Mesothelial cell of epicardium (in vitro differentiated cells): ENCODE measurements around the gene INSIG1. TPM values are rescaled to one million over a fixed set of nuclear protein-coding genes. Genes with fewer than 3 reads are reported as not detected.

Experiments used
- DNase-seq, 2 experiments: peaks; one replicate each; pipeline ENCODE4 v3.0.0; 2021; ENCODE audit warnings: low spot score in 2 of 2; ENCODE audit not compliant: unreplicated experiment in 2 of 2
- H3K27ac Mint-ChIP-seq: 2 replicates; pipeline ENCODE4 v1.8.0; 2021; ENCODE audit warnings: mixed read lengths
- H3K27me3 Mint-ChIP-seq: 2 replicates; pipeline ENCODE4 v1.8.0; 2021; ENCODE audit warnings: low read depth, mixed read lengths
- H3K36me3 Mint-ChIP-seq: 2 replicates; pipeline ENCODE4 v1.8.0; 2021; ENCODE audit warnings: mixed read lengths
- H3K4me1 Mint-ChIP-seq: 2 replicates; pipeline ENCODE4 v1.8.0; 2021; ENCODE audit warnings: mixed read lengths
- H3K4me3 Mint-ChIP-seq: 2 replicates; pipeline ENCODE4 v1.8.0; 2021; ENCODE audit warnings: mild to moderate bottlenecking, moderate library complexity, mixed read lengths
- H3K9me3 Mint-ChIP-seq: 2 replicates; pipeline ENCODE4 v1.8.0; 2021; ENCODE audit warnings: mixed read lengths
- total RNA-seq: library from RNA; stranded (reverse); gene quantifications from 3 replicates; pipeline ENCODE4 v1.2.1, GENCODE V29; 2021
- TF ChIP-seq, protein P1 (sequence below): fragments of 200-600 bp; sonication (generic); IDR thresholded peaks from one replicate; pipeline ENCODE4 v1.5.0; 2021; ENCODE audit warnings: antibody characterized with exemption; ENCODE audit not compliant: unreplicated experiment

Gene INSIG1
- total RNA-seq, 1 donor from 2014 or later: 38.2 TPM

DNA sequence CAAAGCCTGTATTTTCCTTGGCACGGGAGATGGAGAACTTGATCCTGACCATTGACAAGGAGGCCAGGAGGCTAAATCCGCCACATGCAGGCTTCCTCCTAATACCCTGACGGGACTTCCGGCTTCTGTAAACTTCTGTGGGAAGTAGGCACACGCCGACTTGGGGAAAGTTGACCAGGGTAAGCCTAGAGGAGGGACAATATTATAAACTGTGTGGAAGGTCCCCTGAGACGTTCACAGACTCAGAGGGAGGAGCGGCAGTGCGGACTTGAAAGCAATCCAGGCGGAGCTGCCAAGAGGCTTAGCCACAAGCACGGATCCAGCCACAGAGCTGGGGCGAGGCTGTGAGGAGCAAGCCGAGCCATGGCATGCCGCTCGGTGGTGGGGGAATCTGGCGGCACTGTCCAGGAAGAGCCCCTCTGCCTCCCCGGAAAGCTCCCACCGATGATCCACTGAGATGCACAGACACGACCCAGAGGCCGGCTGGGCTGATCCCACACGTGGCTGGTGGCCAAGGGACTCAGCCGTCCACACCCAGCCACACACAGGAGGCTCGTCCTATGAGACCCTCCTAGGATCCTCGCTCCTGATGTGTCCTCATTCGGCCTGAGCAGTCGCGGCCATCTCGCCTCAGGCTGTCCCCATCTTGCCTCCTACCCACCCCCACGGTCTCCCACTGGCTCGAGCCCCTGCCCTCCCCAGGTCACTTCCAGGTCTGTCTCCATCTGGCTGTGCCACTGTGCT, 40.0 kb upstream of the INSIG1 start:
- H3K36me3 Mint-ChIP-seq: no peaks in the 10 kb centered on the region
- no peaks in the 10 kb centered on the region for H3K9me3 Mint-ChIP-seq
- peak overlapping the region; percentile 32 for H3K27ac Mint-ChIP-seq
- no peak for DNase-seq
- no peak overlapping the region for H3K4me3 Mint-ChIP-seq
- H3K4me1 Mint-ChIP-seq: peaks cover 25% of the 10 kb centered on the region
- no peaks in the 10 kb centered on the region for H3K27me3 Mint-ChIP-seq
- TF ChIP-seq, protein P1, sequence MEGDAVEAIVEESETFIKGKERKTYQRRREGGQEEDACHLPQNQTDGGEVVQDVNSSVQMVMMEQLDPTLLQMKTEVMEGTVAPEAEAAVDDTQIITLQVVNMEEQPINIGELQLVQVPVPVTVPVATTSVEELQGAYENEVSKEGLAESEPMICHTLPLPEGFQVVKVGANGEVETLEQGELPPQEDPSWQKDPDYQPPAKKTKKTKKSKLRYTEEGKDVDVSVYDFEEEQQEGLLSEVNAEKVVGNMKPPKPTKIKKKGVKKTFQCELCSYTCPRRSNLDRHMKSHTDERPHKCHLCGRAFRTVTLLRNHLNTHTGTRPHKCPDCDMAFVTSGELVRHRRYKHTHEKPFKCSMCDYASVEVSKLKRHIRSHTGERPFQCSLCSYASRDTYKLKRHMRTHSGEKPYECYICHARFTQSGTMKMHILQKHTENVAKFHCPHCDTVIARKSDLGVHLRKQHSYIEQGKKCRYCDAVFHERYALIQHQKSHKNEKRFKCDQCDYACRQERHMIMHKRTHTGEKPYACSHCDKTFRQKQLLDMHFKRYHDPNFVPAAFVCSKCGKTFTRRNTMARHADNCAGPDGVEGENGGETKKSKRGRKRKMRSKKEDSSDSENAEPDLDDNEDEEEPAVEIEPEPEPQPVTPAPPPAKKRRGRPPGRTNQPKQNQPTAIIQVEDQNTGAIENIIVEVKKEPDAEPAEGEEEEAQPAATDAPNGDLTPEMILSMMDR: no peak

DNA sequence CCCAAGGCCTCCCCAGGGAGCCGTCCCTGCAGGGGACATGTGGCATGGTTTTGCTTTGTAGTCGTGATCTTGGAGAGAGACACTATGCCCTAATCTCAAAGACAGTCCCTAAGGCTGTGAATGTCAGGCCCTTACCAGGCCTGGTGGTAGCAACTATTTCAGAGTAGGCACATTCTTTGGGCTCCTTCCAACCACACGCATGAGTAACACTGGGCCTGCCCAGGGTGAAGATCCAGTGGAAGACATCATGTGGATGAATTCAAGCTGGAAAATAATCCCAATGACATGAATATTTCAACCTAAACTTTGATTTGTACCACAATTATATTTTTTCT, 39.5 kb upstream of the INSIG1 start:
- Mint-ChIP-seq H3K36me3 (no peaks in the 10 kb centered on the region), H3K4me3 (no peak overlapping the region), H3K9me3 (no peaks in the 10 kb centered on the region), H3K27me3 (no peaks in the 10 kb centered on the region), H3K27ac (no peak overlapping the region), H3K4me1 (peaks cover 24% of the 10 kb centered on the region)
- TF ChIP-seq, protein P1: no peak
- DNase-seq: no peak

DNA sequence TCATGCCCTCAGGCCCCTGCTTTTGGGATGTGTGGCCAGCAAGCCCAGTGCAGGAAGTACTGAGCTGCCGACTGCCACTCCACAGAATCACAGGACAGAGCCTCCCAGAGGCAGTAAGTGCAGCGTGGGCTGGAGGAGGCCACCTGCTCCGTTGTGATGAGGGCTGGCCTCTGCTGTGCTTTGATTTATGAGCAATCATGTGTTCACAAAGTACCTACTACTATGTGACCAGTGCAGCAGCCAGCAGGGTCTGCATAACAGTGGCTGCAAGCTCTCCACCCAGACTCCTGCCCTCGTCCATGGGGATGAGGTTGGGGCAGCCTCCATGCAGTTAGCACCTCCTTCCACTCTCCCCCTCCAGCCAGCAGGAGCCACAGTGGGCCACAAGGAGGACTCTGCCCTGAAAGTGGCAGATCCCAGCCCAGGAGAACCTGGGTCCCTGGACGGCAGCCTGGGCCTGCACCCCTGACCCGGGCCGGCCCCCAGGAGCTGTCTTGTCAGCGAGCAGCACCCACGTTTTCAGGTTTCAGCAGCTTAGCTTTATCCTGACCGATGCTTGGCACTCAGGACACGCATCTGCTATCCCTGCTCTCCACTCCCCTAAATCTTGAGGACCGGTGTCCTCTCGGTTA, 37.7 kb upstream of the INSIG1 start:
- Mint-ChIP-seq H3K27me3 (no peaks in the 10 kb centered on the region), H3K36me3 (no peaks in the 10 kb centered on the region), H3K4me1 (peaks cover 19% of the 10 kb centered on the region), H3K4me3 (no peak overlapping the region), H3K9me3 (no peaks in the 10 kb centered on the region), H3K27ac (no peak overlapping the region)
- no peak for DNase-seq
- TF ChIP-seq, protein P1: no peak

GRCh38 chr7:155260498-155260872, 37.2 kb upstream of the INSIG1 start:
- H3K9me3 Mint-ChIP-seq: no peaks in the 10 kb centered on the region
- no peaks in the 10 kb centered on the region for H3K27me3 Mint-ChIP-seq
- H3K4me1 Mint-ChIP-seq: peaks cover 19% of the 10 kb centered on the region
- no peak overlapping the region for H3K4me3 Mint-ChIP-seq
- TF ChIP-seq, protein P1: no peak
- H3K36me3 Mint-ChIP-seq: no peaks in the 10 kb centered on the region
- DNase-seq: no peak
- H3K27ac Mint-ChIP-seq: no peak overlapping the region

- peaks cover 18% of the 10 kb centered on the region for H3K4me1 Mint-ChIP-seq
- no peaks in the 10 kb centered on the region for H3K27me3 Mint-ChIP-seq
- H3K4me3 Mint-ChIP-seq: no peak overlapping the region
- DNase-seq: no peak
- TF ChIP-seq, protein P1: no peak
- H3K36me3 Mint-ChIP-seq: no peaks in the 10 kb centered on the region
- no peak overlapping the region for H3K27ac Mint-ChIP-seq
- H3K9me3 Mint-ChIP-seq: no peaks in the 10 kb centered on the region
Measured at GRCh38 chr7:155261031-155261985, 36.4 kb upstream of the INSIG1 start.
